Right lobe of liver (tissue), 6 donors: ENCODE measurements around the gene ADAMTS19. TPM values are rescaled to one million over a fixed set of nuclear protein-coding genes. Genes with fewer than 3 reads are reported as not detected.

Experiments
- ATAC-seq, 4 donors: fragments of 200-7000 bp; cut with Tn5 transposase; one replicate each; pipeline ENCODE4 v1.9.1; 2020; ENCODE audit warnings: mild to moderate bottlenecking in 4 of 4, moderate library complexity in 4 of 4
- DNase-seq, 3 donors: peaks; one replicate each; pipeline ENCODE4 v3.0.0-alpha.2; 2020
- H3K27ac ChIP-seq, 3 donors: fragments of 200-600 bp; one replicate each; pipeline ENCODE4 v1.8.0; 2022
- H3K27me3 ChIP-seq, 2 donors: fragments of 200-600 bp; one replicate each; pipeline ENCODE4 v1.8.0; 2022
- H3K36me3 ChIP-seq, 4 donors: fragments of 200-600 bp; sonication (generic) in 1 of 4; one replicate each; pipeline versions ENCODE4 v1.5.1 to v1.8.0; 2017 to 2022; ENCODE audit warnings: control low read depth in 1 of 4
- H3K4me1 ChIP-seq, 4 donors: fragments of 200-600 bp; sonication (generic) in 1 of 4; one replicate each; pipeline versions ENCODE4 v1.5.1 to v1.8.0; 2017 to 2022; ENCODE audit warnings: control low read depth in 1 of 4
- H3K4me3 ChIP-seq, 3 donors: fragments of 200-600 bp; one replicate each; pipeline ENCODE4 v1.8.0; 2022
- H3K9me3 ChIP-seq, 4 donors: fragments of 200-600 bp; sonication (generic) in 1 of 4; one replicate each; pipeline versions ENCODE4 v1.5.1 to v1.8.0; 2017 to 2022; ENCODE audit warnings: control low read depth in 1 of 4
- CTCF ChIP-seq, 4 donors: fragments of 200-600 bp in 3 of 4; fragments of 450-650 bp in 1 of 4; IDR thresholded peaks; one replicate each; pipeline versions ENCODE4 v1.5.1 to v1.8.0; 2016 to 2022; ENCODE audit warnings: antibody characterized with exemption in 4 of 4, mild to moderate bottlenecking in 2 of 4
- POLR2A ChIP-seq: fragments of 450-650 bp; IDR thresholded peaks from one replicate; pipeline ENCODE4 v1.6.1; 2017; ENCODE audit warnings: antibody characterized with exemption, mild to moderate bottlenecking
- WGBS: methylation state at CpG from one replicate; pipeline ENCODE4 v1.1.6; 2018; ENCODE audit warnings: low coverage, low lambda C conversion rate; ENCODE audit not compliant: insufficient coverage; ENCODE audit errors: missing lambda C conversion rate; 5-methylcytosine and 5-hydroxymethylcytosine counted together
- intact Hi-C, 2 donors: fragments of 100-400 bp; cut with DNase I; formaldehyde crosslinking; loops; one replicate each; pipeline versions ENCODE4 v1.11.2 to v1.14.1; 2022
- total RNA-seq, 6 experiments: library from RNA; depleted of rRNA in 2 of 6; stranded (reverse); fragments of >200 nt in 2 of 6; fragmentation: NEBNext Ultra II Directional in 3 of 6; extraction: Animal tissue kit (Norgen Biotek cat#: 25700) in 3 of 6; gene quantifications; one replicate each; pipeline versions ENCODE4 v1.1.0 to v1.2.4, GENCODE V29; 2016 to 2023
- donor health status: DM: no; HTN: yes; CAD: no.
- donor health status: DM: no; HTN: no; CAD: no.
- donor health status: DM: no; HTN: no; CAD: no.
- donor health status: DM: no; HTN: yes; CAD: no.
- donor health status: DM: no; HTN: yes; CAD: no.

ADAMTS19 gene
- total RNA-seq, 6 experiments from 2014 or later, result not detected

GRCh38 chr5:129499208-129499852 lies 39.2 kb downstream of the ADAMTS19 start:
- Histone ChIP-seq H3K9me3 (no peaks in the 10 kb centered on the region), H3K4me1 (no peaks in the 10 kb centered on the region), H3K36me3 (no peaks in the 10 kb centered on the region), H3K27ac (no peak overlapping the region), H3K4me3 (no peak overlapping the region), H3K27me3 (no peaks in the 10 kb centered on the region)
- TF ChIP-seq POLR2A (no peak), CTCF (IDR thresholded peaks at IDR 0.05) (no peak)
- DNase-seq, result no peak
- intact Hi-C loops, result no loop called here
- ATAC-seq, result no peak

GRCh38 chr5:129500101-129500500 lies 40.0 kb downstream of the ADAMTS19 start:
- DNase-seq (no peak), ATAC-seq (no peak)
- H3K4me1 ChIP-seq, result no peaks in the 10 kb centered on the region
- 50% methylated on average over 3 of the region's 3 CpGs for WGBS
- H3K36me3 ChIP-seq, result no peaks in the 10 kb centered on the region
- H3K27ac ChIP-seq, result no peak overlapping the region
- H3K9me3 ChIP-seq, result no peaks in the 10 kb centered on the region
- H3K4me3 ChIP-seq, result no peak overlapping the region
- TF ChIP-seq CTCF (IDR thresholded peaks at IDR 0.05), result no peak
- TF ChIP-seq POLR2A, result no peak
- no peaks in the 10 kb centered on the region for H3K27me3 ChIP-seq
- intact Hi-C loops, result no loop called here

- DNase-seq (no peak), ATAC-seq (no peak)
- no peaks in the 10 kb centered on the region for H3K4me1 ChIP-seq
- H3K36me3 ChIP-seq, result no peaks in the 10 kb centered on the region
- intact Hi-C loops, result no loop called here
- WGBS, result 56% methylated on average over 1 of the region's 1 CpG
- TF ChIP-seq POLR2A (no peak), CTCF (IDR thresholded peaks at IDR 0.05) (no peak)
- H3K27ac ChIP-seq, result no peak overlapping the region
- no peaks in the 10 kb centered on the region for H3K9me3 ChIP-seq
- H3K27me3 ChIP-seq, result no peaks in the 10 kb centered on the region
- H3K4me3 ChIP-seq, result no peak overlapping the region
Observed at GRCh38 chr5:129506086-129506485, 46.0 kb downstream of the ADAMTS19 start.

- Histone ChIP-seq H3K4me1 (no peaks in the 10 kb centered on the region), H3K9me3 (no peaks in the 10 kb centered on the region), H3K36me3 (no peaks in the 10 kb centered on the region), H3K4me3 (no peak overlapping the region), H3K27ac (no peak overlapping the region), H3K27me3 (no peaks in the 10 kb centered on the region)
- intact Hi-C loops, result no loop called here
- no peak for DNase-seq
- ATAC-seq, result no peak
- no peak for TF ChIP-seq POLR2A
- no peak for TF ChIP-seq CTCF (IDR thresholded peaks at IDR 0.05)
Observed at GRCh38 chr5:129506950-129507349, 46.9 kb downstream of the ADAMTS19 start.

GRCh38 chr5:129507527-129507926 lies 47.4 kb downstream of the ADAMTS19 start:
- Histone ChIP-seq H3K36me3 (no peaks in the 10 kb centered on the region), H3K4me3 (no peak overlapping the region), H3K4me1 (no peaks in the 10 kb centered on the region), H3K9me3 (no peaks in the 10 kb centered on the region), H3K27ac (no peak overlapping the region), H3K27me3 (no peaks in the 10 kb centered on the region)
- ATAC-seq, result no peak
- 51% methylated on average over 6 of the region's 6 CpGs for WGBS
- intact Hi-C loops, result no loop called here
- TF ChIP-seq POLR2A (no peak), CTCF (IDR thresholded peaks at IDR 0.05) (no peak)
- DNase-seq, result no peak
